ENCODE results near the gene DPP4. TPM values are rescaled to one million over a fixed set of nuclear protein-coding genes. Genes with fewer than 3 reads are reported as not detected.
"Not testable (repeated sequence)": the region's sequence is repeated elsewhere in the genome, so short reads cannot be mapped to it uniquely, and the experiment has no call there.

Gene DPP4
- total RNA-seq, 1 donor from 2014 or later = 86.7 TPM

DNA sequence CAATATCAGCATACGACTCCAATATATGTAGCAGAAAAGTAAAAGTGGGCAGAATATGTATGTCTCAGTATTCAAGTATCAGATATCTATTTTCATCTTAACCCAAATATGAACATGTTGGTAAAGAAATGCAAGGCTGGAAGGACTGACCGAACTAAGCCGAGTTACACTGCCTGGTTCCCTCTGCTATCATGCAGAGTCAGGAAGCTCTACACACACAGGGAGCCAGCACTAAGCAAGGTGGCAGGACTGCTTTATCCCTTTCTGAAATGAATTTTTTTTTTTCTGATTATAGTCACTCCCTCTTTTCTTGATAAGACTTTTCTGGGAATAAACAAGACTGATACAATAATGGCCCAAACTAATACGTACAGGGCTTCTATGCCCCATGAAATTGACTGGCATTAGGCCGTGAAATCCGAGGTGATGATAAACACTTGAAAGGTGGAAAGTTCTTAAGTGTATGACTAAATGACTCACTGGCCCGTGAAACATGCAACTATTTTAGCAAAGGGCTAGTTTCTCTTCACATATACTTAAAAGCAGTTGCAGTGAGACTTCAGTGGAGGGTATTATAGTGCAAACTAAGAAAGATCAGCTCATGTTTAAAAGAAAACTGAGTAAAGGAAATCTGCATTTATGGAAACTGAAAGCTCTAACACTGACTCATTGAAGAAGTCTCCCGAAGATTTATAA lies 14.9 kb downstream of the DPP4 start:
- no peak for DNase-seq (ENCODE audit: low spot score)

DNA sequence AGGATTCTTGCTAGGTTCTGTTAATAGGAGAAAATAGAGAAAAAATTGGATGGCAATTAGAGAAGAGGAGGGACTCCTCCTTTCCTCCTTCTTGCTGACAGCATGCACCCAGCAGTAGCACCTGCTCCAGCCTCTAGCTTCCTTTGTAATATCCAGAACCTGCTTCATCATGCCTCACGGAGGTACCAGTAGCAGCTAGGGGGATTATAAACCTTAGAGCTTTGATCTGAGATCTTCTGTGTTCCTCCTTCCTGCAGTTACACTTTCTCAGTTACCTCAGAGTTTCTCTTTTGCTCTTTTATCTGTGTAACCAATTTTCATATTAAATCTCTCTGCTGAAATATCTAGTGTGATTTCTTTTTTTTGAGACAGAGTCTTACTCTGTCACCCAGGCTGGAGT lies 16.6 kb downstream of the DPP4 start:
- no peak for DNase-seq (ENCODE audit: low spot score)

DNA sequence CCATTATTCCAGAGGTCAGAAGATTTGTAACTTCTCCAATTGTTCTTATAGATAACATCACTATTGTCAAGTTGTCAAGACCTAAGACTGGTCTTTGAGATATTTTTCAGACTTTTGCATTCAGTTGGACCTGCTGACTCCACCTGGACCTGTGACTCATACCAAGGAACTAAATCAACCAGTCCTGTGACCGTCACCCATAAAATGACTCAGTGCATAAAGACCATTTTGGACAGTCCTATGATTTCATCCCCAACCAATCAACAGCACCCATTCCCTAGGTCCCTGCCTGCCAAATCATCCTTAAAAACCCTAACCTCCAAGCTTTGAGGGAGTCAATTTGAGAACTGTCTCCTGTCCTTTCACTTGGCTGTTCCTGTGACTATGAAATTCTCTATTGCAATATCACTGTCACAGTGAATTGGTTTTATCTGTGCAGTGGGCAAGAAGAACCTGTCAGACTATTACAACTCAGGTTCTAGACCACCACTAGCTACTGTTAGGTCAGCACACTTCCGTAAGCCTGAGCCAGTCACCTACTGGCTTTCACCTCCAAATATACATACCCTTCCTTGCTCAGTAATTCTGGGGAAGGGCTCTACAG lies 17.1 kb downstream of the DPP4 start:
- no peak for DNase-seq (ENCODE audit: low spot score)

- DNase-seq (ENCODE audit: low spot score) = no peak
Measured at GRCh38 chr2:162053808-162054155, 20.2 kb downstream of the DPP4 start.

DNA sequence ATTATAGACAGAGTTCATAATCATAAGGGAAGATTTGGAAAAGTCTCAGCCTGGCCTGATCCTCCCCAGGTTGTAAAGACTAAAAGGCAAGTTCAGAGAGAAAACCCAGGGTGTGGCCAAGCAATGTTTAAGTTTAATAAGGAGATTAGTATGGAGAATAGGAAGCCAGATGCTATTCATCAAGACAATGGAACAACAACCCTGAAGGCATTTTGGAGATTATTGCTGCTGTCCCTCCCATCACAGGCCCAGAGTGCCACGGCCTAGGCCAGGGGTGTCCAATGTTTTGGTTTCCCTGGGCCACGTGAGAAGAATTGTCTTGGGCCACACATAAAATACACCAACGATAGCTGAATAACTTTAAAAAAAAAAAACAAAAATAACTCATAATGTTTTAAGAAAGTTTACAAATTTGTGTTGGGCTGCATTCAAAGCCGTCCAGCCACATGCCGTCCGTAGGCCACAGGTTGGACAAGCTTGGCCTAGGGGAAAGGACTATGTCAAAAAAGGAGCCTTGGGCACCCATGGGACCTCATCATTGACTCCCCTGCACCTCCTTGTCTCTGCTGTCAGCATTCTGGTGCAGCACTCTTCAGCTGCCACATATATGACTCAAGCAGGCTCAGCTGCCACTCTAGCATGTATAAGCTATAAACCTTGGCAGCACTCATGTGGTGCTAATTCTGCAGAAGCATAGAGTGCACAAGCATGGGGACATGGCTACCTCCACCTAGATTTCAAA lies 20.8 kb downstream of the DPP4 start:
- DNase-seq (ENCODE audit: low spot score) = no peak

DNA sequence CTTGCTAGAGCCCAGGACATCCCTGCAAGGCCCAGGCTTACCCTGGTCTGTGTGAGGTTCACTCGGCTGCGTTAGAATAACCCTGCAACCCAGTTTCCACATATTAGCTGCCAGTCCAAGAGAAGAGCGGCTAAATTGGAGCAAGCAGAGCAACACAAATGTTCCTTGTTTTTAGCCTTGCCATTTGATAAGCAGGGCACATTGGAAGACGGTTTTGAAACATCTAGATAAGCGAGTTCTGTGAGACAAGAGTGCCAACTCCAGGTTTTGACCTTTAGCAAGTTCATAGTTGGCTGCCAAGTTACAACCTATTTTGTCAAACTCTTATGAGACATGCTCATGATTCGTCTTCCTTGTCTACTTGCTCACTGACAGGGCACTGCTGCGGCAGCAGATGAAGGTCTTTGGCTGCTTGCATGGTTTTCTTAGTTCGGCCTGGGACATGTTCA lies 23.5 kb downstream of the DPP4 start:
- no peak for DNase-seq (ENCODE audit: low spot score)

DNA sequence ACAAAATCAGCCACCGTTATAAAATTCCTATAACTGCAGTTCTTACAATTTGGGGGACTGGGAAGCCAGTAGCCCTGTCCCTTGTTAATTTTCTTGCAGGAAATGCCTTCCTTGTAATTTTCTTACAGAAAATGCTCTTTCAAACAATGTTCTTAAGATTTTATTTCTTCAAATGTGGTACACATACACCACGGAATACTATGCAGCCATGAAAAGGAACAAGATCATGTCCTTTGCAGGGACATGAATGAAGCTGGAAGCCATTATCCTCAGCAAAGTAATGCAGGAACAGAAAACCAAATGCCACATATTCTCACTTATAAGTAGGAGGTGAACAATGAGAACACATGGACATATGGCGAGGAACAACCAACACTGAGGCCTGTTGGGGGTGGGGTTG lies 24.9 kb downstream of the DPP4 start:
- not testable (repeated sequence) for DNase-seq (ENCODE audit: low spot score)

- DNase-seq (ENCODE audit: low spot score) = no peak
Measured at GRCh38 chr2:162044586-162044985, 29.4 kb downstream of the DPP4 start.

GRCh38 chr2:162043132-162043531 lies 30.9 kb downstream of the DPP4 start:
- no peak for DNase-seq (ENCODE audit: low spot score)

DNA sequence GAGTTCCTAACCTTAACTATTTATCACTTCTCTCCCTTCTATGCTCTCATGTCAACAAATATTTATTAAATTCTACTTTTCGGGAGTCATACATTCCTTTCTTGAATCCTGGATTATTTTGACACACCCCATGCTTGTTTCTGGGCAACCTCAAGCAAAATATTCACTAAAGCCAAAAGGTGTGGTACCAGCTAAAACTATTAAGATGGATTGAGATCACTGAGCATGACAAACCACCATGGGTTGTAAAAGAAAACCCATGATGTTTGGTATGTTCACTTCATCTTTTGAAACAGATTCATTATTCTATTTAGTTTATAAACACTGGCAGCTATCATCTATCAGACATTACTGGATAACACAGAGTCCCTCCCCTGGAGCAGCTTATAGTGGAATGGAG lies 32.5 kb downstream of the DPP4 start:
- DNase-seq (ENCODE audit: low spot score) = peak; percentile 52

DNA sequence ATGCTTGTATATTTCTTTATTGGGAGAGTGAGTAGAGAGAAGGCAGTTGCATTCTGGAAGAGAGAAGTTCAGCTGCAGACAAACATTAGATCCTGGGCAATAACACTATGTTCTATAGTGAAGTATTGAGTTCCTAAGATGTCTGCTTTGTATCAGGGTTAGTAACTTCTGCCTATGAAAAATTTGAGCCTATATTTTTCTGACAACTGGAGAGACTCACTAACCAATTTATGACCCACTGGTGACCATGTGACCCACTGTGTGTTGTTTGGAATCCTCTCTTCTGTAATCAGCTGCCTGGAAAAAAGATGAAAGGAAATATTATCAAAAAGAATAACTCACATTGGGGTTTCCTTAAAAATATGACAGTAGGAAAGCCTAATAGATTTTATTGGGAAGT lies 35.3 kb downstream of the DPP4 start:
- DNase-seq (ENCODE audit: low spot score) = peak; percentile 90

GRCh38 chr2:162037886-162038285 lies 36.1 kb downstream of the DPP4 start:
- DNase-seq (ENCODE audit: low spot score) = no peak

- peak; percentile 37 for DNase-seq (ENCODE audit: low spot score)
Measured at GRCh38 chr2:162037028-162037795, 36.8 kb downstream of the DPP4 start.

- no peak for DNase-seq (ENCODE audit: low spot score)
Measured at GRCh38 chr2:162035981-162036380, 38.0 kb downstream of the DPP4 start.

GRCh38 chr2:162030363-162031190 lies 43.4 kb downstream of the DPP4 start:
- DNase-seq (ENCODE audit: low spot score) = peak; percentile 59

GRCh38 chr2:162029287-162029901 lies 44.6 kb downstream of the DPP4 start:
- DNase-seq (ENCODE audit: low spot score) = peak; percentile 97

DNA sequence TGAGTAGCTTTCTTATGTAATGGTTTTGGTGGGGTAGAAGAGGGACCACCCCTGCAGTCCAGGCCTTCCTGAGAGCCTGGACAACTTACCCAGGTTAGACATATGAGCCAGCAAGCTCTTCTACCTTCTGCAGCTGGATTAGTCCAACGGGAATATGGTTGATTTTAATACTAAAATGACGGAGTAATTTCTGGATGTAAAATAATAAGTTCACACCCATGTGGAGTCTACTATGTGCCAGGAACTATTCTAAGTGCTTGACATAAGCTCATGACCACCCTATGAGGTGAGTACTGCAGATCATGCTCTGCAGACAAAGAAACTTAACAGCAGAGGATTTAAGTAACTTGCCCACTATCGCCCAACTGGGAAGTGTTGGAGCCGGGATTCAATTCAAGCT lies 45.5 kb downstream of the DPP4 start:
- DNase-seq (ENCODE audit: low spot score) = no peak

DNA sequence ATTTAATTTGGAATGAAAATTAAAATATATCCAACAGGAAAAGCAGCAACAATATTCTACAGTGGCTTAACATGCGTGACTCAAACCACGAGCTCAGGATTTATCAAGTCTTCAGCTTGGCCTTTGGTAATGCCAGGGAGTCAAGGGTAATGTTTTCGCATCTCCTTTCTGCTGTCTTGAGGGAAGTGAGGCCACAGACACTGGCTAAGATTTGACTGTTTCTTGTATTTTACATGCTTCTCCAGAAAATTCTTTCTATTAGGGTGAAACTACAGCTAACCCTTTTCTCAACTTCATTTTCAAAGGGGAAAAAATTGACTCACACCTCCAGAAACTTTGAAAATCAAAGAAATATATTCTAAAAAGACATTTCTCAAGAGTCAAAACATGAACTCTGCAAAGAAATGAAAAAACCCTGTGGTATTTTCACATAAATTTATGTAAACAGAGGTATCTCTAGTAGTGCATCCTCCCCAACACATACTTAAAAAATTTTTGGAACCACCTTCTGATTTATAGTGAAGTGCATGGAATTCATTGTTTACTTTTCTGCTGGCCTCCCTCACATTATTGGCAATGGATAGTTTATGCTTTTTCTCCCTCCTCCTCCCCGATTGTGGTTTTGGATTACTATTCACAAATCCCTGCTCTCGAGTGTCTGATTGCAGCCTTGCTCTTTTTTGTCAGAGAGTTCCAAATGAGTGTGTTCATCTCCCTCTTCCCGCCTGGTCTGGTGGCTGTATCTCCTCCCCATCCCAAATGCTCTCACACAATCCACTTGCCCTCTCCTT lies 48.7 kb downstream of the DPP4 start:
- DNase-seq (ENCODE audit: low spot score) = peak; percentile 52

GRCh38 chr2:162022290-162022945 lies 51.6 kb downstream of the DPP4 start:
- no peak for DNase-seq (ENCODE audit: low spot score)

Measured in umbilical cord (tissue), 2 donors.